GM21447 (cell line): ENCODE measurements around the gene ACOX3.

Experiments used
- ATAC-seq: cut with Tn5 transposase; IDR thresholded peaks from one replicate; pipeline ENCODE4 v1.9.1; 2021; ENCODE audit not compliant: unreplicated experiment

ACOX3 gene

GRCh38 chr4:8326206-8326605, 114.3 kb downstream of the ACOX3 start:
- ATAC-seq, result no peak

- ATAC-seq, result no peak
Observed at GRCh38 chr4:8325291-8325973, 115.1 kb downstream of the ACOX3 start.

DNA sequence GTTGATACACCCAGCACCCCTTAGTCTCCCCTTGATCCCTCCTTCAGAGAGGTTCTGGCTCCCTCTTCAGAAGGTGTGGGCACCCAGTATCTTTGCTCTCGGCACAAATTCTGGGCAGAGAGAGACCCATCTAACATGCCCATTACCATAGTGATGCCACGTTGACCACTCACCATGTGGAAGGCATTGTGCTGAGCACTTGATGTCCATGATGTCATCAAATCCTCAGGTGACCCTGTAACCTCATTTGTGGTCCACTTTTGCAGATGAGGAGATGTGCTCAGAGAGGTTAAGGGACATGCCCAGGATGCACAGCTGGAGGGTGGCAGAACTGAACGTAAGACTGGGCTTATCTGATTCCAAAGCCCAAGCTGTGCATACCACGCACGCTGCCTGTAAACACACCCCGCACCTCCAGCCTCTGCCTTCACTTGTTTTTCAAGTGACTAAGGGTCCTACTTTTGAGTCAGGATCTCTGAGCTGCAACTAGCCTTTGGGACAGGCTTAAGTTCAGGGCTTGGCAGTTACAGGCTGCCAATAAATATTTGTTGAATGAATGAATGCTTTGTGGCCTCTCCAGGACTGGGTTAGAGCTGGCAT, 115.8 kb downstream of the ACOX3 start:
- ATAC-seq, result no peak

GRCh38 chr4:8323947-8324555, 116.5 kb downstream of the ACOX3 start:
- no peak for ATAC-seq

- ATAC-seq, result no peak
Observed at GRCh38 chr4:8322794-8323704, 117.5 kb downstream of the ACOX3 start.

- ATAC-seq, result no peak
Observed at GRCh38 chr4:8321771-8322170, 118.8 kb downstream of the ACOX3 start.

- no peak for ATAC-seq
Observed at GRCh38 chr4:8321220-8321619, 119.3 kb downstream of the ACOX3 start.

DNA sequence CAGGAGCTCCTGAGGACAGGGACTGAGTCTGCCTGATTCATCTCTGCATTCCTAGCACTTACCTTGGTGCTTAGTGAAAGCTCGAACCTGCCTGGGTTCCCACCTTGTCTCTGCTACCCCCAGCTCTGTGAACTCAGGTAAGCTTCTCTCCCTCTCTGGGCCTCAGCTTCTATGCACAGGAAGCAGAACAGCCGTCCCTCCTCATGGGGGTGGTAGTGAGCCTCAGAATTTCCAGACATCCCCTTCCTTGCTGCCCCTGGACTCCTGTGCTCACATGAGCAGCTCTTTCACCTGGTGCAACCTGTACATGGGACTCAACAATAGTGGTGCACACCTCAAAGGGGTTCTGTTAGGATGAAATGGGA, 120.2 kb downstream of the ACOX3 start:
- ATAC-seq, result no peak

DNA sequence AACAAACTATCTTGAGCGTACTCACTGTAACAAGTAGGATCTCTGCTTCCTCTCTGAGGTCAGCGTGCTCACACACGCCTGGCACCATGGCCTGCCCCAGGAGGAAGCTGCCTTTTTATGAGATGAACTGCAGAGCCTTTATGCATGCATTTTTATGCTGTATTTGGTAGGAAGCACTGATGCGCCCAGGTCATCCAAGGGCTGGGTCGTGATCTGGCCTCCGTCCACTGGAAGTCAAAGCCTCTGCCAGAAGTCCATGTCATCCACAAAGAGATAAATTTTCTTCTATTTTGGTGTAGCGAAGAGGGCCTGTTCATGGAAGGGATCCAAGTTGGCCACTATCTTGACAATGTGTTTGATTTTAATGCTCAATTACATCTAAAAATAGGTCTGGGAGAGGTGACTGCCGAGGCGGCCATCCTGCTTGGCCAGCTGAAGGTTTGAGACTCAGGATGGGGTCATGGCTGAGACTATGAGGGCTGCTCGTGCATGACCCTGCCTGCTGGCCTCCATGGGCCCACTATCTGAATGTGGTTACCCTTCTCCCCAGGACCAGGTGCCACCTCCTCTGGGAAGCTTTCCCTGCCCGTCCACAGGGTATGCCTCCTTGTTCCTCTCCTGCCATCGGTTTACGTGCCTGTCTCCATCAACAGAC, 120.7 kb downstream of the ACOX3 start:
- ATAC-seq, result no peak

GRCh38 chr4:8319061-8319460, 121.5 kb downstream of the ACOX3 start:
- ATAC-seq, result no peak

DNA sequence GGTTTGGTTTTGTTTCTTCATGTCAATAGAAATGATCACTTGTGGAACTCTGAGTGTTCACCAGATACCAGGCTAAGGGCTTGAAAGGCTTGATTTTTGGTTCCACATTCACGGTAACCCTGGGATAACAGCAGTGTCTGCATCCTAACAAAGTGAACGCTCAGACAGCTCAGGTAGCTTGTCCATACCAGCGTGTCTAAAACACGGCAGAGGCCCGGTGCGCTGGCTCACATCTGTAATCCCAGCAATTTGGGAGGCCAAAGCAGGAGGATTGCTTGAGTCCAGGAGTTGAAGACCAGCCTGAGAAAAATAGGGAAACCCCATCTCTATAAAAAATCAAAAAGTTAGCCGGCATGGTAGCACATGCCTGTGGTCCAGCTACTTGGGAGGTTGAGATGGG, 122.0 kb downstream of the ACOX3 start:
- ATAC-seq, result no peak

- no peak for ATAC-seq
Observed at GRCh38 chr4:8317474-8317873, 123.0 kb downstream of the ACOX3 start.

DNA sequence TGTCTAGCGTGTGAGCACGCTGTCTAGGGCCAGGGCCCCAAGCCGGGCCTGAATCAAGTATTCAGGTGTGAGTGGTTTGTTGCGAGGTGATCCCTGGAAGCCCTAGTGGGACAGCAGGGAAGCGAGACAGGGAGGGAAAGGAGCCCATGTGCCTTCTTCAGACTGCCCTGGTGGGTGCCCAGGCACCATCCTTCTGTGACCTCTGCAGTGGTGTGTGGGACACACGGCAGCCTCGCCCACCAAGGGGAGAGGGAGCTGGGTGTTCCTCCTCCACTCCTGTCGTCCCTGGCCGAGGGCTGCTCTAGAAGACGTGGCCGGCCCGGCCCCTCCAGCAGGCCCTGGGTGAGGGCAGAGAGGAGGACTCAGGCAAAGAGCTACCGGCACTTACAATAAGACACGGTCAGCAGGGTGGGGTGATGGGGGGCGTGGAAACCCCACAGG, 123.6 kb downstream of the ACOX3 start:
- no peak for ATAC-seq
